Progenitor cell of endocrine pancreas (in vitro differentiated cells): ENCODE measurements around the gene CPAMD8. TPM values are rescaled to one million over a fixed set of nuclear protein-coding genes. Genes with fewer than 3 reads are reported as not detected.
"Not testable (repeated sequence)": the region's sequence is repeated elsewhere in the genome, so short reads cannot be mapped to it uniquely, and the experiment has no call there.

Source experiments
- DNase-seq: peaks from one replicate; pipeline ENCODE4 v3.0.0; 2021; ENCODE audit warnings: low spot score; ENCODE audit not compliant: unreplicated experiment
- H3K27ac Mint-ChIP-seq: 2 replicates; pipeline ENCODE4 v1.8.0; 2021; ENCODE audit warnings: mild to moderate bottlenecking, moderate library complexity, mixed read lengths
- H3K27me3 Mint-ChIP-seq: 2 replicates; pipeline ENCODE4 v1.8.0; 2021; ENCODE audit warnings: mixed read lengths
- H3K36me3 Mint-ChIP-seq: 2 replicates; pipeline ENCODE4 v1.8.0; 2022; ENCODE audit warnings: mixed read lengths; ENCODE audit not compliant: insufficient read depth
- H3K4me1 Mint-ChIP-seq: 2 replicates; pipeline ENCODE4 v1.8.0; 2021; ENCODE audit warnings: low read depth, mixed read lengths
- H3K4me3 Mint-ChIP-seq: 2 replicates; pipeline ENCODE4 v1.8.0; 2021; ENCODE audit warnings: low read depth, mild to moderate bottlenecking, moderate library complexity, mixed read lengths
- H3K9me3 Mint-ChIP-seq: 2 replicates; pipeline ENCODE4 v1.8.0; 2021; ENCODE audit warnings: low read depth, mixed read lengths
- CTCF ChIP-seq: fragments of 200-600 bp; sonication (generic); IDR thresholded peaks from one replicate; pipeline ENCODE4 v1.5.0; 2021; ENCODE audit warnings: antibody characterized with exemption, mild to moderate bottlenecking; ENCODE audit not compliant: unreplicated experiment
- total RNA-seq: library from RNA; stranded (reverse); gene quantifications from 2 replicates; pipeline ENCODE4 v1.2.1, GENCODE V29; 2021

The CPAMD8 gene
- total RNA-seq, 1 donor from 2014 or later: 63.4 TPM

- H3K27ac Mint-ChIP-seq: no peak overlapping the region
- H3K4me3 Mint-ChIP-seq: no peak overlapping the region
- H3K4me1 Mint-ChIP-seq: no peaks in the 10 kb centered on the region
- H3K9me3 Mint-ChIP-seq: peaks cover 26% of the 10 kb centered on the region
- peaks cover 42% of the 10 kb centered on the region for H3K36me3 Mint-ChIP-seq
- TF ChIP-seq CTCF: no peak
- no peaks in the 10 kb centered on the region for H3K27me3 Mint-ChIP-seq
- DNase-seq: no peak
These were observed 57.5 kb downstream of the CPAMD8 start for GRCh38 chr19:16969135-16969534.

- peak; percentile 34 for DNase-seq
- H3K27me3 Mint-ChIP-seq, H3K27ac Mint-ChIP-seq, H3K4me1 Mint-ChIP-seq: not testable (repeated sequence)
- Mint-ChIP-seq H3K9me3 (peaks cover 12% of the 10 kb centered on the region), H3K4me3 (peak overlapping the region; percentile 19), H3K36me3 (peaks cover 51% of the 10 kb centered on the region)
These were observed 65.4 kb downstream of the CPAMD8 start for GRCh38 chr19:16960996-16961822.

GRCh38 chr19:16958277-16958676 is 68.3 kb downstream of the CPAMD8 start:
- not testable (repeated sequence) for H3K27me3 Mint-ChIP-seq, H3K9me3 Mint-ChIP-seq, H3K4me1 Mint-ChIP-seq, DNase-seq, H3K4me3 Mint-ChIP-seq, H3K27ac Mint-ChIP-seq
- H3K36me3 Mint-ChIP-seq: peaks cover 32% of the 10 kb centered on the region

GRCh38 chr19:16957855-16958254 is 68.8 kb downstream of the CPAMD8 start:
- no peak for DNase-seq
- Mint-ChIP-seq H3K4me1 (peaks cover 7% of the 10 kb centered on the region), H3K27me3 (no peaks in the 10 kb centered on the region), H3K27ac (no peak overlapping the region), H3K36me3 (peaks cover 31% of the 10 kb centered on the region), H3K4me3 (no peak overlapping the region), H3K9me3 (peaks cover 4% of the 10 kb centered on the region)
- no peak for TF ChIP-seq CTCF

GRCh38 chr19:16957151-16957701 is 69.4 kb downstream of the CPAMD8 start:
- Mint-ChIP-seq H3K4me3 (no peak overlapping the region), H3K4me1 (peaks cover 7% of the 10 kb centered on the region), H3K9me3 (peaks cover 4% of the 10 kb centered on the region), H3K27ac (no peak overlapping the region), H3K27me3 (no peaks in the 10 kb centered on the region), H3K36me3 (peaks cover 27% of the 10 kb centered on the region)
- no peak for TF ChIP-seq CTCF
- DNase-seq: no peak

- Mint-ChIP-seq H3K4me1 (no peaks in the 10 kb centered on the region), H3K27ac (no peak overlapping the region), H3K27me3 (no peaks in the 10 kb centered on the region), H3K9me3 (peaks cover 4% of the 10 kb centered on the region), H3K4me3 (no peak overlapping the region), H3K36me3 (peaks cover 19% of the 10 kb centered on the region)
- no peak for DNase-seq
- no peak for TF ChIP-seq CTCF
These were observed 71.4 kb downstream of the CPAMD8 start for GRCh38 chr19:16955161-16955560.
